ENCODE measurements around the gene ZC3H12A.
"Not testable (repeated sequence)": the region's sequence is repeated elsewhere in the genome, so short reads cannot be mapped to it uniquely, and the experiment has no call there.

ZC3H12A gene

GRCh38 chr1:37479255-37480124, 5.1 kb downstream of the ZC3H12A start:
- FAIRE-seq = no peak

GRCh38 chr1:37480125-37480466, 5.7 kb downstream of the ZC3H12A start:
- FAIRE-seq = no peak

GRCh38 chr1:37480581-37481288, 6.4 kb downstream of the ZC3H12A start:
- FAIRE-seq = no peak

- no peak for FAIRE-seq
Measured at GRCh38 chr1:37481289-37482003, 7.1 kb downstream of the ZC3H12A start.

- no peak for FAIRE-seq
Measured at GRCh38 chr1:37482004-37482785, 7.8 kb downstream of the ZC3H12A start.

DNA sequence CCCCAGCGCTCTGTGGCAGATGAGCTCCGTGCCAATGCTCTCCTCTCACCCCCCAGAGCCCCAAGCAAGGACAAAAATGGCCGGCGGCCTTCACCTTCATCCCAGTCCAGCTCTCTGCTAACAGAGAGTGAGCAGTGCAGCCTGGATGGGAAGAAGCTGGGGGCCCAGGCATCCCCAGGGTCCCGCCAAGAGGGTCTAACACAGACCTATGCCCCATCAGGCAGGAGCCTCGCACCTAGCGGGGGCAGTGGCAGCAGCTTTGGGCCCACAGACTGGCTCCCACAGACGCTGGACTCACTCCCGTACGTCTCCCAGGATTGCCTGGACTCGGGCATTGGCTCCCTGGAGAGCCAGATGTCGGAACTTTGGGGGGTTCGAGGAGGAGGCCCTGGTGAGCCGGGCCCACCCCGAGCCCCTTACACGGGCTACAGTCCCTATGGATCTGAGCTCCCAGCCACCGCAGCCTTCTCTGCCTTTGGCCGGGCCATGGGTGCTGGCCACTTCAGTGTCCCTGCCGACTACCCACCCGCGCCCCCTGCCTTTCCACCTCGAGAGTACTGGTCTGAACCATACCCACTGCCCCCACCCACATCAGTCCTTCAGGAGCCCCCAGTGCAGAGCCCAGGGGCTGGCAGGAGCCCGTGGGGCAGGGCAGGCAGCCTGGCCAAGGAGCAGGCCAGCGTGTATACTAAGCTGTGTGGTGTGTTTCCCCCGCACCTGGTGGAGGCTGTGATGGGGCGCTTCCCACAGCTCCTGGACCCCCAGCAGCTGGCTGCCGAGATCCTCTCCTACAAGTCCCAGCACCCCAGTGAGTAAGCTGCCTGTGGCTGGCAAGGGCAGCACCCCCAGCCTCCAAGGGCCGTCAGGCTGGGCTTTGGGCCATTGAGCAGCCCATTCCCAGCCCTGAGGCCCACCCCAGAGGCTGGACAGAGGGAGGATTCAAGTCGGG, 8.7 kb downstream of the ZC3H12A start:
- no peak for FAIRE-seq

DNA sequence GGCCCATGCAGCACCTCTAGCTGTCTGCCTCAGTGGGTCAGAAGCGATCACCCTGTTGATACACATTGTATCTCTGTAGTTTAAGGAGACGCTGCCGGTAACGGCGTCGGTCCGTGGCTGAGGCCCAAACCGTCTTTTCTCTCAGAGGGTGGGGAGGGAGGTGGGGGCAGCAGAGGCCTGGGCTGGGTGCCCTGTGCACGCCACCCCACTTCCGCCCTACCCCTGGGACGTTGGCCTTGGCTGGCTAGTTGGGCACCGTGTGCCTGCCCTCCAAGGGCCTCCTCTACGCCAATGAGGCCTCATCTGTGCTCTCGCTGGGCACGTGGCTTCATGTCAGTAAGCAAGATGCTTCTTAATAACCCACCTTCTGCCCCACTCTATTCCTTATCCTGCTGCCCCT, 9.4 kb downstream of the ZC3H12A start:
- FAIRE-seq = no peak

- no peak for FAIRE-seq
Measured at GRCh38 chr1:37484325-37485051, 10.1 kb downstream of the ZC3H12A start.

DNA sequence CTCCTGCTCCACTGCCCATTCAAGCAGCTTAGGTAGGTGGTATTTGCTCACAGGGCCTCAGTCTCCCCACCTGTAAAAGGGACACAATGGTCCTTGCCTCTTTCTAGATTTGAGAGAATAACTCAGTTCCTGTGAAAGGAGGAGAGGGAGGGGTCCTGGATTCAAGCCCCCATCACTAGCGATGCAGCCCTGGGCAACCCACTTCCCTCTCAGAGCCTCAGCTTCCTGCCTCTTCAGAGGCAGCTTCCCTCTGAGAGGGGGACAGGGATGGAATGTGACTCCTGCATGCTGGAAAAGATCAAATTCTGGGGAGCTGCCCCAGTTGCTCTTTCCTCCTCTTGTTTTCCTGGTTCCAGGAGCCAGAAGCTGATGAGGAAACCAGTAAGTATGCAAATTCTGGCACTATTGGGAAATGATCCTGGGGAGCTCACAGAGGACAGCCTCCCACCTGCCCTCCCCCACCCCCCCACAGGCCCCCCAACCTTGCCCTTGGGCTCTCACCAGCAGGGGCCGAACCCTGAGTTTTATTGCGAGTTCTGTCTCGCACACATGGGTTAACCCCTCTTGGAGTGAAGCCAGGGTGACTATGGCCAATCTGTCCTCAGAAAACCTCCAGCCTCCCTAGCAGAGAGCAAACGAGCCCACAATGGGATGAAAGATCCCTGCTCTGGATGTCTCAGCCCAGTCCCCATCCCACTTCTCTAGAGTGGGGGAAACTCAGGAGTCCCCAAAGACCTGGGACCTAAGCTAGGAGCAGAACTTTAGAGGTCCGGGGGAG, 11.7 kb downstream of the ZC3H12A start:
- no peak for FAIRE-seq

GRCh38 chr1:37486680-37487618, 12.6 kb downstream of the ZC3H12A start:
- FAIRE-seq = no peak

DNA sequence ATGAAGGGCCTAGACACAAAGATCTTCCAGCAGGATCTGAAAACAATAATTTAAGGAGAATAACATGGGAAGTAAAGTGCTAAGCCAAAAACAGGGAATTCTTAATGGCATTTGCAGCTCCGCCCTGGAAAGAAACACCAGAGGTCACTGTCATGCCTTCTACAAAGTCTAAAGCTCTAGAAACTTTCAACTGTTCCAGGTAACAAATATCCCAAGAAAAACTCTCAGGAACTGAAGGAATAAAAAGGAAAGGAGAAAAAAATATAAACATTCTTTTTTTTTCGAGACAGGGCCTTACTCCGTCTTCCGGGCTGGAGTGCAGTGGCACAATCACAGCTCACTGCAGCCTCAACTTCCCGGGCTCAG, 13.2 kb downstream of the ZC3H12A start:
- FAIRE-seq = no peak

DNA sequence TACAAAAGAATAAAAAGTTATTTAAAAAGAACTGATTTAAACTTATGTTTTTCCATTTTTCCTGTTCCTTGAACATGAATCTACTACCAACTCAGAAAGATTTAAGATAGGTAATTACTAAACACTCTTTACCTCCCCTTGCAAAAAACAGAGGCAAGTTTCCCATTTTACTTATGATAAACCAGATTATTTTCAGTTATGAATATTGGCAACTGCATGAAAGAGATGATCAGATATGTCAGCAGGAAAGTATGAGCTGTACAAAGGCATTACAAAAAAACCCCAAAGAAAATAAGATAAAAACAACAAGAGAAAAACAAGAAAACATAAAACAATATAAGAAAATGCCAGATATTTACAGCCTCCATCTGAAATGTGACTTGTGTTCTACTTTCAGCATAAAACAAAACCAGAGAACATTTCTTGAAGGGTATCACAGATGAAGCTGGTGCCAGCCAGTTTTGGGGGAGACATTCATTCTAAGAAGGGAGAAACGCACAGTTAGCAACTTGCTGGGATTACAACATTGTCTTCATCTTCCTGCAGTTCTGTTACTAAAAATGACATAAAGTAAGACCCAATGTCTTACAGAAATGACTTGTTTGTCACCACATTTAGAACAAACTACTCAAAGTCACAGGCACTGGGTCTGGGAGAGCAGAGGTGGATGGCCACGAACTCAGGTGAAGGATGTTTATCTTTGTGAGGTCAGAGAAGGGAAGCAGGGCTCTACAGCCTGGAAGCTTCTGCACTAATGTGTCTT, 19.1 kb downstream of the ZC3H12A start:
- no peak for FAIRE-seq

DNA sequence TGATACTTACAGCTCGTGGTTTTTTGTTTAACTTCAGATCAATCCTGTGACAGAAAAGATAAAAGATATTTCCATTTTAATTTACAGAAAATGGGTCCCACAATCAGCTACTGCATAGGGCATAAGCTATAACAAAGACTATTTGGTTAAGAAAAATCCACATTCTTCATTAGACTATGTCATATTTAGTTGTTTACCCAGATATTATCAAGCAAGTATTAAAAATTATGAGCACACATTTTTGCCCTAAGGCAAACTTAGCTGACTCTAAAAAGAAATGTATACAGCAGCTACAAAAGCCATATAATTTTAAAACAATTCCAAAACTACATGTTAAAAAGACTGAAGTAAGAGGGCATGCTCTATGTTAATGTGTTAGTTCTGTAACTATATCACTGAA, 21.5 kb downstream of the ZC3H12A start:
- no peak for FAIRE-seq

DNA sequence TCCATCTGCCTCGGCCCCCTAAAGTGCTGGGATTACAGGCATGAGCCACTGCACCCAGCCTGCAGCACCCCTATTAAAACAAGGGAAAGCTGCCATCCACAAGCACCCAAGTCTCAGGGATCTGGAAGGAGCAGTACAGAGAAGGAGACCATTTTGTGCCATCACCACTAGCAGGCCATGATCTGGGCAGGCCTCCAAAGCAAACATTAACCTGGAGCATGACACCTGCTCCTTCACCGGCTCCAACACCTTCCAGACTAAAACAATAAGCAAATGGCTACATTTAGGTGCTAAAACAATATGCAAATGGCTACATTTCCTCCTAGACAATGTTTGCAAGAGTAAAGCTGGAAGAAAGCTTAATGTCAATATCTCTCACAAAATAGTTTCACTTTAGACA, 23.5 kb downstream of the ZC3H12A start:
- FAIRE-seq = no peak

GRCh38 chr1:37498872-37499617, 24.7 kb downstream of the ZC3H12A start:
- no peak for FAIRE-seq

DNA sequence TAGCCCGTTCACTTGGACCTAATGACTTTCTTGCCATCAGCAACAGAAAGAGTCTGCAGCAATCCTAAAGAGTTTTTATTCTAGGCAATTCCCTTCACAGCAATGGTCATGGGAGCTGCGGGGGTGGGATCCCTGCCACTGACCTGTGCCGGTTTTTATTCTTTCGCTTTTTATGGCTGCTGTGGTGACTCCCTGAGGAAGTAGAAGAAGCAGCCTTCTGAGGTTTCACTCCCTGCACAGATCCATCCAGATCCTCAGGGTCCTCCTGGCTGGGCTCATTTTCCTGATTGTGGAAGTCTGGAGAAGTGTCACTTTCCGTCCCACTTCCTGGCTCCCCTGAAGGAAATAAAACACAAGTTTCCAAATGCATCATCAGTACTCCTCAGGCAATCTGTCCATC, 27.3 kb downstream of the ZC3H12A start:
- no peak for FAIRE-seq

- FAIRE-seq = no peak
Measured at GRCh38 chr1:37502104-37502503, 27.7 kb downstream of the ZC3H12A start.

- FAIRE-seq = not testable (repeated sequence)
Measured at GRCh38 chr1:37502791-37503190, 28.4 kb downstream of the ZC3H12A start.

Data from A204.1 (cell line).